Measurements from ENCODE around the gene POMT2. TPM values are rescaled to one million over a fixed set of nuclear protein-coding genes. Genes with fewer than 3 reads are reported as not detected.

Gene POMT2
- polyA plus RNA-seq, 1 of the 3 experiments (the other 2 are of a cell fraction): 19.9 TPM

GRCh38 chr14:77303417-77304156 lies 17.1 kb downstream of the POMT2 start (continued):
- TF ChIP-seq REST (IDR thresholded peaks at IDR 0.05; ENCODE audit: low read depth, low read length): no peak
- peak; percentile 94 for TF ChIP-seq FOSL2 (IDR thresholded peaks at IDR 0.05; ENCODE audit: borderline replicate concordance, low read depth)
- no peak for TF ChIP-seq ELF1 (IDR thresholded peaks at IDR 0.05)
- TF ChIP-seq TCF12 (IDR thresholded peaks at IDR 0.05): peak; percentile 62
- no peak for TF ChIP-seq GABPA (IDR thresholded peaks at IDR 0.05; ENCODE audit: low read depth)
- TF ChIP-seq CHD2 (IDR thresholded peaks at IDR 0.05; ENCODE audit: low read length, partially characterized antibody): no peak
- TF ChIP-seq RAD21 (IDR thresholded peaks at IDR 0.05; ENCODE audit: low read length): no peak
- TF ChIP-seq FOXJ3 (CRISPR knock-in tag; IDR thresholded peaks at IDR 0.05): no peak
- no peak for TF ChIP-seq IRF3 (IDR thresholded peaks at IDR 0.05; ENCODE audit: low read depth, low read length)
- TF ChIP-seq MAX (IDR thresholded peaks at IDR 0.05; ENCODE audit: low read depth): peak; percentile 68
- TF ChIP-seq GATA2 (CRISPR knock-in tag; IDR thresholded peaks at IDR 0.05): no peak
- no peak for TF ChIP-seq ZBTB33 (IDR thresholded peaks at IDR 0.05; ENCODE audit: borderline replicate concordance, low read depth)
- no peak for TF ChIP-seq YY1 (IDR thresholded peaks at IDR 0.05; ENCODE audit: low read depth)
- TF ChIP-seq POLR2AphosphoS5 (IDR thresholded peaks at IDR 0.05; ENCODE audit: low read depth, low read length): no peak
- TF ChIP-seq JUND (IDR thresholded peaks at IDR 0.05): peak; percentile 91
- no peak for TF ChIP-seq RFX5 (IDR thresholded peaks at IDR 0.05; ENCODE audit: low read length)
- TF ChIP-seq RCOR1 (IDR thresholded peaks at IDR 0.05; ENCODE audit: low read length): no peak
- peak; percentile 83 for TF ChIP-seq USF1 (IDR thresholded peaks at IDR 0.05; ENCODE audit: borderline replicate concordance, low read depth)

Measured in SK-N-SH (cell line).